Activated CD8-positive, alpha-beta memory T cell treated with anti-CD3 and anti-CD28 coated beads, Interleukin-2, amount 50 U/mL, for 48 hours (primary cell): ENCODE measurements around the gene RNF180.

Source experiments
- DNase-seq: peaks from one replicate; pipeline ENCODE4 v3.0.0-alpha.2; 2020

The RNF180 gene

GRCh38 chr5:64165500-64166200 is at the start of gene RNF180:
Gene RNF180, plus strand, starts transcription at chr5:64165843. Its CDS starts 34,965 bp downstream, at chr5:64200808.
- no peak for DNase-seq

GRCh38 chr5:64125521-64125920 is 40.1 kb upstream of the RNF180 start:
- no peak for DNase-seq

DNA sequence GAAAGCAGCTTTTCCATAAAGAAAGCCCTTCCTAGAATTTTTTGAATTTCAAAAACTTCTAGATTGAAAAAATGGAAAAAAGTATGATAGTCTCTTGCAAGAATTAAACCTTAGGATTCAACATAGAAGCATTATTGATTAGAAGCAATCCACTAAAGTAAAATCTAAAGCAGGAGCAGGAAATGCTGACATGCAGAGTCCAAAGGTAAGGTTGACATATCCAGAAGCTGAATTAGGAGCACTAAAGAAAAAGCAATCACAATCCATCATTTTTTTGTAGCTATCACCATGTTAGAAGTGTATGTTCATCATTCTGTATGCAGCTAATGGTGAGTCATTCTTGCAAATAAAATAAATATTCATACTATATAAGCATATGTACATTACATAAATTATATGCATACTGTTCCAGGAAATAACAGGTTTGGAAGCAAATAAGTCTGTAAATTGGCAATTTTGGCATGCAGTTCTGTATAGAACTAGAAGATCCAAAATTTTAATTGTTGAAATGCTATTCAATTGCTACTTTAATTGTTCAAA is 39.4 kb upstream of the RNF180 start:
- DNase-seq: no peak

GRCh38 chr5:64140018-64140417 is 25.6 kb upstream of the RNF180 start:
- no peak for DNase-seq

- no peak for DNase-seq
Observed at GRCh38 chr5:64144425-64145215, 21.0 kb upstream of the RNF180 start.

DNA sequence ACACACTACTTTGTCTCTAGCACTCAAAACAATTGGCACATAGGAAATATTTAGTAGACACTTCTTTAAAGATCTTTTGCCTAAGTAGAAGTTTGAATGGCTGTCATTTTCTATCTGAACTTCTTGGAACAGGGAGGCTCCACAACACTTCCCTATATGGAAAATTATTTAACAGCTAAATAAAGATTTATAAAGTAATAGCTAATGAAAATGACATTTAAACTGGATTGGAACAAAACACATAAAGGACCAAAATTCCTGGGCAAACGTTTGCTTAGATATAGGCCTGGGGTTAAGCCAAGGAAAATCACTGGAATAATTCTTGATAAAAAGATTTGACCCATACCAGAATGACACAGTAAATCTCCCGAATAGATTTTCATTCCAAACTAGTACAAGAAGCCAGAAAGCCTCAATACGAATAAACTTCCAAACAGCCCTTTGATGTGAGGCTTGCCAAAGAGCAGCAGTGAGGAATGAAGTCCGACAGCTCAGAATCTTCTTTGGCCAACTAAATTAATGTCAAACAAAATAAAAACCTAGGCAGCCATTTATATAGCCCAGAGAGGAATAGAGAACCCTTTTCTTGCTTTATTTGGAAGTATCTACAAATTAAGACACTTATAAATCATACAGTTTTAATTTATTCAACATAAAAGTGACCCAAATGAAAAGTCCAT is 20.3 kb upstream of the RNF180 start:
- no peak for DNase-seq

DNA sequence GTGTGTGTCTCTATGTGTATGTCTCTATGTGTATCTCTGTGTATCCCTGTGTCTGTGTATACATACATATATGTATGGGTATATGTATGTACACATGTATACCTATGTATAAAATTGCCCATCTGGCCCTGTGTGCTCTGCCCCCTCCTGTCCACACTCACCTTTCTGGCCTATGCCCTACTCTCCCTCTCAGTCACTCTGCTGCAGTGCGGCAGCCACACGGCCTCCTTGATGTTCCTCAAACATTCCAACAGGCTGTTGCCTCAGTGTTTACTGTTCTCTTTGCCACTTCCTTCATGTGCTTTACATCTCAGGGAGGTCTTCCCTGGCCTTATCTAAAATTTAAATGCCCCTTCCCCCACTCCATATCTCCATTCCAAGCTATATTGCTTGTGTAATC is 18.3 kb upstream of the RNF180 start:
- DNase-seq: no peak

GRCh38 chr5:64147849-64148441 is 17.7 kb upstream of the RNF180 start:
- DNase-seq: no peak

- no peak for DNase-seq
Observed at GRCh38 chr5:64149268-64149667, 16.4 kb upstream of the RNF180 start.

DNA sequence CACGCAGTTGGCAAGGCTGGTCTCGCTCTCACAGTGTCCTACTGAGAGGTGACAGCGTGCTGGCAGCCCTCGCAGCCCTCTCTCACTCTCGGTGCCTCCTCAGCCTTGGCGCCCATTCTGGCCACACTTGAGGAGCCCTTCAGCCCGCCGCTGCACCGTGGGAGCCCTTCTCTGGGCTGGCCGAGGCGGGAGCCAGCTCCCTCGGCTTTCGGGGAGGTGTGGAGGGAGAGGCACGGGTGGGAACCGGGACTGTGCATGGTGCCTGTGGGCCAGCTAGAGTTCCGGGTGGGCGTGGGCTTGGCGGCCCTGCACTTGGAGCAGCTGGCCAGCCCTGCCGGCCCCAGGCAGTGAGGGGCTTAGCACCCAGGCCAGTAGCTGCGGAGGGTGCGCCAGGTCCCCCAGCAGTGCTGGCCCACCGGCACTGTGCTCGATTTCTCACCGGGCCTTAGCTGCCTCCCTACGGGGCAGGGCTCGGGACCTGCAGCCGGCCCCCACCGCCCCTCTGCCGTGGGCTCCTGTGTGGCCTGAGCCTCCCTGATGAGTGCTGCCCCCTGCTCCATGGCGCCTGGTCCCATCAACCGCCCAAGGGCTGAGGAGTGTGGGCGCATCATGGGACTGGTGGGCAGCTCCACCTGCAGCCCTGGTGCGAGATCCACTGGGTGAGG is 15.7 kb upstream of the RNF180 start:
- DNase-seq: no peak

GRCh38 chr5:64156261-64156660 is 9.4 kb upstream of the RNF180 start:
- DNase-seq: no peak

DNA sequence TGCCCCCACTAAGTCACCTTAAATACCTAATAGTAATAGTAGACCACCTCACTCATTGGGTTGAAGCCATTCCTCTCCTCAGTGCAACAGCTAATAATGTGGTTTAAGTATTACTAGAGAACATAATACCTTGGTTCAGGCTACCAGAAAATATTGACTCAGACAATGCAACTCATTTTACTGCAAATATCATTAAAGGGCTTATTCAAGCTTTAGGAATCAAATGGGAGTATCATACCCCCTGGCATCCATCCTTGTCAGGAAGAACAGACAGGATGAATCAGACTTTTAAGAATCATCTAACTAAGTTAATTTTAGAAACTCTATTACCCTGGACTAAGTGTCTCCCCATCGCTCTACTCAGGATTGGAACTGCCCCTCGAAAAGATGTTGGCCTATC is 6.8 kb upstream of the RNF180 start:
- DNase-seq: no peak

GRCh38 chr5:64160201-64160600 is 5.4 kb upstream of the RNF180 start:
- no peak for DNase-seq

DNA sequence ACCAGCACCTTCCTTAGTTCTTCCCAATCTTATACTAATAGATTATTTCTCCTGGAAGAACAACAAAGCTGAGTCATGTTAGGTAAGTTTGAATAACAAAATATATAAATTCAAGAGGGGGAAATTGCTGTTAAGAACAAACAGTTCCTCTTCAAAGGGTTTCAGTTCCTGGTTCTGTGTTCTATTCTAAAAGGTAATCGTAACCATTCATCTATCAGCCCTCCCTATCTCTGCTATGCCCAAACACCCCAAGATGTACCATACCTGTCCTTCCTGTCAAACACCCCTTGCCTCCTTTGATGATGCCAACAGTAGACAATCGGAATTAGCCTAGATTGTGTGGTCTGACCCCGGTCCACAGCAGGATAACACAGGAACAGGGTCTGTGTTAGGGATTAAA is 4.2 kb upstream of the RNF180 start:
- DNase-seq: no peak

DNA sequence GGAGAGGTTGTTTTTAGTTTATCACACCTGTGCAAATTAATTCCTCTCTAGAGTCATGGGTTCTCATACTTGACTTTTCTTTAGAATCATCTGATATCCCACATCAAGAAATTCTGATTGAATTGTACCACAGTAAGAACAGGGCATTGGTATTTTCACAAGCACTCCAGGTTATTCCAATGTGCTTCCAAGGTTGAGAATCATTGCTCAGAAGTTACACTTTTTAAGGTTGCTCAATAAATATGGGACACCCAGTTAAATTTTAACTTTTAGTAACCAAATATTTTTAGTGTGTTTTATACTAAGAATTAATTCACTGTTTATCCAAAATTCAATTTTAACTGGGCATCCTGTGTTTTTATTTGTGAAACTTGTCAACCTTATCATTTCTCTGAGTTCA is 2.5 kb upstream of the RNF180 start:
- no peak for DNase-seq

GRCh38 chr5:64163746-64164145 is 1.9 kb upstream of the RNF180 start:
- DNase-seq: no peak

GRCh38 chr5:64164166-64164565 is 1.5 kb upstream of the RNF180 start:
- no peak for DNase-seq

- DNase-seq: no peak
Observed at GRCh38 chr5:64165160-64165499, 513 bp upstream of the RNF180 start.

DNA sequence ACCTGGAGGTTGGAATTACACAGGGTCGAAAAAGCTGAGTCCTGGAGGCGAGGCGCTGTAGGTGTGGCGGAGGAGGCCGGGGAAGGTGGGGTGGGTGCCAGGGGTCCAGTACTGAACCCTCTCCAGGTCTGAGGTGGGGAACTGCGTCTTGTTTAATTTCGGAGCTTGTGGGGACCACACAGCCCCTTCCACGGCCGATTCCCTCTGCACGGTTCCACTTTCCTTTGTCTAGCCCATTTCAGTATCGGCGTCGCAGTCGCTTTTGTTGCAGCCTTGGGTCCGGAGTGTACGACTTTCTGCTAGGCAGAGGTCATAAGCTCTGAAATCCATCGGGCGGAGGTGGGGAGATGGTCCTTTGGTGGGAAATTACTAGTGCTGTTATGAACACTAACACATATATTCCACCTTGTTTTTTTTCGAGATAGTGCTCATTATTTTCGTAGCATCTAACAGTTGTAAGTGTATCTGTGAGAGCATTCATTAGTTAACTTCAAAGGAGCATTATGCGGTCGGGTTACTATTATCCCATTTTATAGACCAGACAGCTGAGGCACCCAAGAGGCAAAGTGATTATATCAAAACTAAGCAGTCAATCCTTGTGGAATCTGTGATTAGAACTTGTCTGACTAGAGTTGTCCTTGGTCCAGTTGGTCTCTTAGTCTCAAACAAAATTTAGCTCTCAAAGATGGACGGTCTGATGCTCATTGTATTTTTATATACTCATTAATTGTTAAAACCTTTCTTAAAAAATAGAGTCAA is 737 bp downstream of the RNF180 start:
- no peak for DNase-seq

DNA sequence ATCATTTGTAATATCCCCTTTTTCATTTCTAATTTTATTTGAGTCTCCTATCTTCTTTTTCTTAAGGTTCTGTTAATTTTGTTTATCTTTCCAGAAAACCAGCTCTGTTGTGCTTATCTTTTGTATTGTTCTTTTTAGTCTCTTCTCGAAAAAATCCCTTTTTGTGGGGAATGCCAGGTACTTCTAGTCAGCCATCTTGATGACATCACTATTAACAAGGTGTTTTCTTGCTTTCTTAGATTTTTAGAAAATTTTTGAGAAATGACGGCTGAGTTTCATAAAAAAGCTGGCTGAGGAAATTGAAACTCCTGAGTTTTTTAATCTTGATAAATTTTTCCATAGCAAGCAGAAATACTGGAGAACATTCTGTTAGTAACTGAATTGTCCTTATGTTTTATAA is 10.7 kb downstream of the RNF180 start:
- no peak for DNase-seq

GRCh38 chr5:64180661-64181343 is 15.2 kb downstream of the RNF180 start:
- no peak for DNase-seq
